Measurements from ENCODE around the gene CDKAL1. TPM values are rescaled to one million over a fixed set of nuclear protein-coding genes. Genes with fewer than 3 reads are reported as not detected.

Gene CDKAL1
- total and polyA plus RNA-seq, 2 donors: 9.8 to 19.9 TPM

DNA sequence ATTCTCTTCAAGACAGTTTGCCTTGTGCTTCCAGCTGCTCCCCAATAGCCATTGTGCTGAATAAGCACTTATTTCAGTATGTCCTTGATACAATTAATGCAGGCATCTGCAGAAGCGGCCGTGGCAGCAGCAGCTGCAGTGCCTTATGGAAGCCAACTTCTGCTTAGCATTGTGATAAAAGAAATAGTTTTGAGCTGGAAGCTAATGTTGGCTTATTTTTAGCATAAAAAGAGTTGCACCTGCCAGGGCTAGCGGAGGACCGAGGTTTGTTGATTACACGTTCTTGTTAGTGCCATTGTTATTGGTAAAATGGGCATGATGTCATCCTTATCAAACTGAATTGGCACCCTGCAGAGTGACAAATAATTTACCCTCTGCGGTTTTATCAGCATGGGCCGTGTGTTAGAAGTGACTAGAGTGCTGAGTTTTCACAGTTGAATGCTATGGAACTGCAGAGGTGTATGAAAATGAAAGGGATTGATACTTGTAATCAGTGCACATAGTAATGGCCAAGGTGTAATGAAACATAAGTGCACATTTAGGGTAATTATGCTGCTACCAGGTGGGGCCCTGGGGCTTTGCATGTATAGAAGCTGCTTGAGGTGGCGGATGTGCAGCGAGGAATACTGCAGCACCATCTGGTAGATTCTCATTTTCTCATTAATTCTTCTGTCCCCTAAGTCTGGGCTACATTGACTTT, 334.3 kb downstream of the CDKAL1 start:
- no peak overlapping the region for H3K4me3 ChIP-seq (ENCODE audit: low read length in 2 of 2)
- WGBS: 96% methylated on average over 9 of the region's 9 CpGs
- H3K9me3 ChIP-seq (ENCODE audit: control insufficient read depth in 2 of 2, insufficient read depth in 1 of 2, low read length in 1 of 2): no peaks in the 10 kb centered on the region
- no peak overlapping the region for H3K27ac ChIP-seq (ENCODE audit: low read depth in 1 of 2, low read length in 1 of 2)
- no peaks in the 10 kb centered on the region for H3K4me1 ChIP-seq (ENCODE audit: control insufficient read depth in 2 of 2, insufficient read depth in 2 of 2, low read length in 2 of 2)
- no peaks in the 10 kb centered on the region for H3K27me3 ChIP-seq (ENCODE audit: control insufficient read depth in 2 of 2, insufficient read depth in 1 of 2, low read length in 1 of 2)
- no peak for DNase-seq (ENCODE audit: low read depth in 6 of 9, low spot score in 9 of 9)
- no peaks in the 10 kb centered on the region for H3K36me3 ChIP-seq (ENCODE audit: control insufficient read depth in 2 of 2, insufficient read depth in 2 of 2, low read length in 1 of 2)

DNA sequence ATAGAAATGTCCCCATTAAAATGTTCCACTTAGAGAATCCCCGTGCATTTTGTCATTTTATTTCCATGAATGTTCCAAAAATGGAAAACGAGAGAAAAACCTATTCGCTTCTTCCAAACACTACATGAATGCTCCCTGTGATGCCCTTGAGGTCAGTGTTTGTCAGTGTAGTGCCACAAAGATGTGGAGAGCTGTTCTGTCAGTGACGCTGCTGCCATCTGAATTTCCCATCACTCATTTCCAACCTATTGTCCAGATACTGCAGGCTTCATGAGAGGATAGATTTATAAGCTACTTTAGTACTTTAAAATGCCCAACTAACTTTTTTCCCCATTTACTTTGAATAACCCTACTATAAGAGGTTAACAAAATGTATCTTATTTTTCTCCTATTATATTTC, 335.8 kb downstream of the CDKAL1 start:
- WGBS: over 99% methylated on average over 4 of the region's 4 CpGs

DNA sequence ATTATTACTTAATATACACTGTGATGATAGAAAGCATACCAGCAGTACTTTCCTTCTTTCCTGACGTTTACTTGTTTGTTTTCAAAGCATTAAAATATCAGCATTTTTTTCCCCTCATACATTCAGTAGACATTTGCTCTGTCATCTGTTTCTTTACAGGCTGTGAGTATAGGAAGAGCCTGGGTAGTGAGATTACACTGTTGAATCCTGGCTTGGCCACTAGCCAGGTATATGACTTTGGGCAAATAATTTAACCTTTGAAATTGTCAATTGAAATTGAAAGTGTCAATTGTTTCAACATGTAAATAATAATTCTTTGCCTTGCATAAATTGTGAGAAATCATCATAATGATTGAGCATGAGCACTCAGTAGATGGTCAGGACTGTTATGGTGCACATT, 336.2 kb downstream of the CDKAL1 start:
- WGBS: 63% methylated on average over 1 of the region's 1 CpG
- H3K27me3 ChIP-seq (ENCODE audit: control insufficient read depth in 2 of 2, insufficient read depth in 1 of 2, low read length in 1 of 2): no peaks in the 10 kb centered on the region
- no peaks in the 10 kb centered on the region for H3K36me3 ChIP-seq (ENCODE audit: control insufficient read depth in 2 of 2, insufficient read depth in 2 of 2, low read length in 1 of 2)
- no peak overlapping the region for H3K4me3 ChIP-seq (ENCODE audit: low read length in 2 of 2)
- H3K9me3 ChIP-seq (ENCODE audit: control insufficient read depth in 2 of 2, insufficient read depth in 1 of 2, low read length in 1 of 2): no peaks in the 10 kb centered on the region
- no peak for DNase-seq (ENCODE audit: low read depth in 6 of 9, low spot score in 9 of 9)
- H3K27ac ChIP-seq (ENCODE audit: low read depth in 1 of 2, low read length in 1 of 2): no peak overlapping the region
- no peaks in the 10 kb centered on the region for H3K4me1 ChIP-seq (ENCODE audit: control insufficient read depth in 2 of 2, insufficient read depth in 2 of 2, low read length in 2 of 2)

More for the DNA sequence above, 335.8 kb downstream of the CDKAL1 start:
- Histone ChIP-seq H3K27ac (ENCODE audit: low read depth in 1 of 2, low read length in 1 of 2) (no peak overlapping the region), H3K27me3 (ENCODE audit: control insufficient read depth in 2 of 2, insufficient read depth in 1 of 2, low read length in 1 of 2) (no peaks in the 10 kb centered on the region), H3K36me3 (ENCODE audit: control insufficient read depth in 2 of 2, insufficient read depth in 2 of 2, low read length in 1 of 2) (no peaks in the 10 kb centered on the region), H3K9me3 (ENCODE audit: control insufficient read depth in 2 of 2, insufficient read depth in 1 of 2, low read length in 1 of 2) (no peaks in the 10 kb centered on the region), H3K4me1 (ENCODE audit: control insufficient read depth in 2 of 2, insufficient read depth in 2 of 2, low read length in 2 of 2) (no peaks in the 10 kb centered on the region), H3K4me3 (ENCODE audit: low read length in 2 of 2) (no peak overlapping the region)
- no peak for DNase-seq (ENCODE audit: low read depth in 6 of 9, low spot score in 9 of 9)

DNA sequence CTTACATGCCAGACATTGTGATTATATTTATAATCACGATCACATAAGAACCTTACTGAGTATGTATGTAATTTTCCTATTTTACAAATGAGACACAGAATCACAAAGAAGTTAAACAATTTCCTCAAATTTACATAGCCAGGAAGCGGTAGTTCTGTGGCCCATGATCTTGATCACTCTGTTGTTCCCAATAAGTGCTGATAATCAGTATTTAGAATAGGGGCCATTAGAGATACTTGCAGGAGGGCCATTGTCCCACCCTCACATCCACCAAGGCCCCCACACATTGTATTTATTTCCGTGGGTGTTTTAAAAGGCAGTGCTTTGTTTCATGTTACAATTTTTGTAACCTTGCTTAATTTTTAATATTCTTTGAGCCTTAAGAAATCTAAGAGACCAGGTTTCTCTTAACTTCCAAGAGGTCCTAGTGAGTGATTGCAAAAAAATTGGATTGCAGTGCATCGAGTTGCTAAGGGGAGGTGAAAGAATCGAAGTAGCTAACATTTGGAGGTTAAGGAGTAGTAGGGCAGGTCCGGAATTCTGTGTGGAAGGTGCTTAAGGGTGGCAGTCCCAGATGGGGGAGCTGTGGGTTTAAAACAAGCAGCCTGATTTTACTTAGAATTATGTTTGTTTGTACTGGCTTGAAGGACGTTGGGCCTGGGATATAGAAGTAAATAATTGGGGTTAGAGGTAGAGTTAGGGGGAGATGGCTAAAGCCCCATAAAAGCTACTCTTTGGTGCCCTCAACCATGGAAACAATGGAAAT, 339.4 kb downstream of the CDKAL1 start:
- no peak for DNase-seq (ENCODE audit: low read depth in 6 of 9, low spot score in 9 of 9)
- Histone ChIP-seq H3K36me3 (ENCODE audit: control insufficient read depth in 2 of 2, insufficient read depth in 2 of 2, low read length in 1 of 2) (no peaks in the 10 kb centered on the region), H3K27ac (ENCODE audit: low read depth in 1 of 2, low read length in 1 of 2) (no peak overlapping the region), H3K27me3 (ENCODE audit: control insufficient read depth in 2 of 2, insufficient read depth in 1 of 2, low read length in 1 of 2) (no peaks in the 10 kb centered on the region), H3K9me3 (ENCODE audit: control insufficient read depth in 2 of 2, insufficient read depth in 1 of 2, low read length in 1 of 2) (no peaks in the 10 kb centered on the region), H3K4me3 (ENCODE audit: low read length in 2 of 2) (no peak overlapping the region), H3K4me1 (ENCODE audit: control insufficient read depth in 2 of 2, insufficient read depth in 2 of 2, low read length in 2 of 2) (no peaks in the 10 kb centered on the region)
- 96% methylated on average over 7 of the region's 7 CpGs for WGBS

DNA sequence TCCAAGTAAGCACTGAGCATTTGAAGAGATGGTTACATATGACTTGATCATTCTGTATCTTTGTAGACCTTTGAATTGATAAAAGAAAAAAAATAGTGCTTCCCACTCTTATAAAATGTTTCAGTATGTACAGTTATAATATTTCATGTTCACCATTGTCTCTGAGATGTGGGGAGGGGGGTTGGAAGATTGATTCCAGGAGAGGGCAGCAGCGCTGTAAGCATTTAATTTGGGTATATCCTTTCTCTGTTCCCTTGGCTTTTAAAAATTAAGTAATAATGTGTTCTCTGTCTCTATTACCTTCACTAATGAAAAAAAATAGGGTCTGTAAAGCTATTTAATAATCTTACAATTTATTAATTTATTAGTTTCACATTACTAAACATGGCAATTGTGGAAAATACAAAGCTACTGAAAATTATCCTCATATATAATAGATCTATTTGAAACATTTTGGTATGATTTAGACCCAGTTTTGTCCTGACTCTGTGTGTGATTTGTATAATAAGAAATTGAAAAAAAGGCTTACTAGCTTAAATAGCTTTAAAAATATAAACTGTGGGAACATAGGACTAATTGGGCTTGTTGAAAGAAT, 341.2 kb downstream of the CDKAL1 start:
- 98% methylated on average over 1 of the region's 1 CpG for WGBS
- H3K9me3 ChIP-seq (ENCODE audit: control insufficient read depth in 2 of 2, insufficient read depth in 1 of 2, low read length in 1 of 2): no peaks in the 10 kb centered on the region
- H3K27ac ChIP-seq (ENCODE audit: low read depth in 1 of 2, low read length in 1 of 2): no peak overlapping the region
- peak in 3 of 9 donors; percentile 4 to 32 (median 4) for DNase-seq (ENCODE audit: low read depth in 6 of 9, low spot score in 9 of 9)
- no peak overlapping the region for H3K4me3 ChIP-seq (ENCODE audit: low read length in 2 of 2)
- H3K36me3 ChIP-seq (ENCODE audit: control insufficient read depth in 2 of 2, insufficient read depth in 2 of 2, low read length in 1 of 2): no peaks in the 10 kb centered on the region
- H3K27me3 ChIP-seq (ENCODE audit: control insufficient read depth in 2 of 2, insufficient read depth in 1 of 2, low read length in 1 of 2): no peaks in the 10 kb centered on the region
- H3K4me1 ChIP-seq (ENCODE audit: control insufficient read depth in 2 of 2, insufficient read depth in 2 of 2, low read length in 2 of 2): no peaks in the 10 kb centered on the region

DNA sequence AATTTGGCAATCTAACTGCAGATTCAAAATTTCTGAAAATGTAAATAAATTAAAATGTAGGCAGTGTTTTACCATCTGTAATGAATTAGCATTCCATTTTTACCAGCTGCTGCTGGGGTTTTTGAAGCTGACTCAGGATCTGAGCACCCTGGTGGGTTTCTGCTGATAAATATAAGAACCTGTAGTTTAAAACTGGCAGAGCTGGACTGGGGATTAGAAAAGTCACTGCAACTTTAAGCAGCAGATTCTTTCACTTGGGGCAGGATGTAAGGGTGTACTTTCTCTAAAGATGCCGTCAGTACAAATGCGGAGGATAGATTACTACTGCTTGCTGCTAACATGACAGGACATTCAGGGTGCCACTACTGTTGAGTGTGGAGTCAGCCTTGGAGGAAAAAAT, 341.8 kb downstream of the CDKAL1 start:
- Histone ChIP-seq H3K9me3 (ENCODE audit: control insufficient read depth in 2 of 2, insufficient read depth in 1 of 2, low read length in 1 of 2) (no peaks in the 10 kb centered on the region), H3K4me3 (ENCODE audit: low read length in 2 of 2) (no peak overlapping the region), H3K36me3 (ENCODE audit: control insufficient read depth in 2 of 2, insufficient read depth in 2 of 2, low read length in 1 of 2) (no peaks in the 10 kb centered on the region), H3K4me1 (ENCODE audit: control insufficient read depth in 2 of 2, insufficient read depth in 2 of 2, low read length in 2 of 2) (no peaks in the 10 kb centered on the region), H3K27me3 (ENCODE audit: control insufficient read depth in 2 of 2, insufficient read depth in 1 of 2, low read length in 1 of 2) (no peaks in the 10 kb centered on the region), H3K27ac (ENCODE audit: low read depth in 1 of 2, low read length in 1 of 2) (no peak overlapping the region)
- WGBS: 98% methylated on average over 2 of the region's 2 CpGs
- peak in 1 of 9 donors; percentile 5 for DNase-seq (ENCODE audit: low read depth in 6 of 9, low spot score in 9 of 9)

DNA sequence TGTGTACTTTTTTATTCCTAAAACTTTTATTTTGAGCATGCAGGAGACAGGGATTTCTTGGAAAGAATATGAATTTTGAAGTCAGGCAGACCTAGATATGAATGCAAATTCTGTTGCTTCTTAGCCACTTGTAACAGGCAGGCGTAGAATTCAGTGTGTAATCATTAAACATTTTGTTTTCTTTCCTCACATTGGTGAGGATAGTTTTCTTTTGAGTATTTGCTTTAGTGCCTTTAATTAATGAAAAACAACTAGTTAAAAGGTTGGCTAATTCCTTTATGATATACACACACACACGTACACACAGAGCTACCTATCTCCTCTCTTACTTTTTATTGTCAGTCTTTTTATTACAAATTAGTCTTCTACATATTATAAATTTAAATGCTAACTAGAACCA, 342.3 kb downstream of the CDKAL1 start:
- Histone ChIP-seq H3K9me3 (ENCODE audit: control insufficient read depth in 2 of 2, insufficient read depth in 1 of 2, low read length in 1 of 2) (no peaks in the 10 kb centered on the region), H3K4me3 (ENCODE audit: low read length in 2 of 2) (no peak overlapping the region), H3K27me3 (ENCODE audit: control insufficient read depth in 2 of 2, insufficient read depth in 1 of 2, low read length in 1 of 2) (no peaks in the 10 kb centered on the region), H3K27ac (ENCODE audit: low read depth in 1 of 2, low read length in 1 of 2) (no peak overlapping the region), H3K36me3 (ENCODE audit: control insufficient read depth in 2 of 2, insufficient read depth in 2 of 2, low read length in 1 of 2) (no peaks in the 10 kb centered on the region), H3K4me1 (ENCODE audit: control insufficient read depth in 2 of 2, insufficient read depth in 2 of 2, low read length in 2 of 2) (no peaks in the 10 kb centered on the region)
- DNase-seq (ENCODE audit: low read depth in 6 of 9, low spot score in 9 of 9): no peak
- over 99% methylated on average over 2 of the region's 2 CpGs for WGBS

DNA sequence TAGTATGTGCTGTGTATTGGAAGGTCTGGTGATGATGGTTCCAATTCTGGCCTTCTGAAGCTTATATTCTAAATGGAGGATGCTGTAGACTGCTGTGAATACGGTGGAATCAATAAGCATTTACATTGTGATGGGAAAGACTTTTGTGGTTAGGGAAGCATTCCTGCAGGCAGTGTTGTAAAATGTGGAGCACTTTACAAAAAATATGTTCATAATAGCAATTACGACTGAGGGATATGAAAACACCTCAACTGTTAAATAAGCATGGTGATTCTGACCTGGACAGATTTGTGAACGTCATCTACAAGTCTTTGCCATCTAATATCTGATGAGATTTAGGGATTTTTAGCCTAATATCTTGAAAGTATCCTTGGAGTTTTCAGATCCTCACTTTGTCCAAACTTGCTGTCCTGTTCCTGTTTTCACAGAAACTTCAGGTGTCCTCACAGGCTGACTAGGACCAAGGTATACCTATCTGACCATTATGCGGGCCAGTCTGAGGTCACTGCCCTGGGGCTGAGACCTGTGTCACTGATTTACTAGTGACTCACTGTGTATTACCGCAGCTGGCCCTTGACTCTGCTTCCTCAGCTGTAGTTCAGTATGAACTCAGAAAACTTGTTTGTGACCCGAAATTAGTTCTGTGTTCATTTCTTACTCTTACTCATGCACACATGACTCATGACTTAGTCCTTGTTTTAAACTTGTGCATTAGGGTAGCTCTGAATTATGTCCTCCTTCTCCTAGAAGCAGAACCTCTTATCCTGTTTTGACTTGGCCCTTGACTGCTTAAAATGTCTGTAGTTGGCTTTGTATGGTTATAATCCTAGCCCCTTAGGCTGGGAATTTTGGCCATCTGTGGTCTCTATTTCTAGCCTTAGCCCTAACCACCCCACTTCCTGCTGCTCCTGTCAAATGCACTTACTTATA, 343.0 kb downstream of the CDKAL1 start:
- WGBS: 97% methylated on average over 6 of the region's 6 CpGs
- no peaks in the 10 kb centered on the region for H3K4me1 ChIP-seq (ENCODE audit: control insufficient read depth in 2 of 2, insufficient read depth in 2 of 2, low read length in 2 of 2)
- H3K36me3 ChIP-seq (ENCODE audit: control insufficient read depth in 2 of 2, insufficient read depth in 2 of 2, low read length in 1 of 2): no peaks in the 10 kb centered on the region
- DNase-seq (ENCODE audit: low read depth in 6 of 9, low spot score in 9 of 9): peak in 1 of 9 donors; percentile 9
- no peak overlapping the region for H3K4me3 ChIP-seq (ENCODE audit: low read length in 2 of 2)
- no peaks in the 10 kb centered on the region for H3K9me3 ChIP-seq (ENCODE audit: control insufficient read depth in 2 of 2, insufficient read depth in 1 of 2, low read length in 1 of 2)
- no peaks in the 10 kb centered on the region for H3K27me3 ChIP-seq (ENCODE audit: control insufficient read depth in 2 of 2, insufficient read depth in 1 of 2, low read length in 1 of 2)
- peak overlapping the region in 1 of 2 donors; percentile 5 for H3K27ac ChIP-seq (ENCODE audit: low read depth in 1 of 2, low read length in 1 of 2)

All from thymus (tissue), 11 donors.